KOPT-K1 (cell line): ENCODE results near the gene AQP10.
"Not testable (repeated sequence)": the region's sequence is repeated elsewhere in the genome, so short reads cannot be mapped to it uniquely, and the experiment has no call there.

Experiments used
- H3K27ac ChIP-seq: fragments of 200-600 bp; sonication (generic); 2 replicates; pipeline ENCODE4 v1.5.1; 2016; ENCODE audit warnings: antibody characterized with exemption, mild to moderate bottlenecking, low read depth, low read length; ENCODE audit not compliant: poor library complexity, severe bottlenecking
- H3K36me3 ChIP-seq: fragments of 200-600 bp; sonication (generic); 2 replicates; pipeline ENCODE4 v1.5.1; 2017; ENCODE audit warnings: antibody characterized with exemption, mild to moderate bottlenecking, low read length, moderate library complexity; ENCODE audit not compliant: insufficient read depth
- H3K9me3 ChIP-seq: fragments of 200-600 bp; sonication (generic); 2 replicates; pipeline ENCODE4 v1.5.1; 2017; ENCODE audit warnings: antibody characterized with exemption, low read length, mild to moderate bottlenecking; ENCODE audit not compliant: insufficient read depth, poor library complexity, severe bottlenecking

The AQP10 gene

DNA sequence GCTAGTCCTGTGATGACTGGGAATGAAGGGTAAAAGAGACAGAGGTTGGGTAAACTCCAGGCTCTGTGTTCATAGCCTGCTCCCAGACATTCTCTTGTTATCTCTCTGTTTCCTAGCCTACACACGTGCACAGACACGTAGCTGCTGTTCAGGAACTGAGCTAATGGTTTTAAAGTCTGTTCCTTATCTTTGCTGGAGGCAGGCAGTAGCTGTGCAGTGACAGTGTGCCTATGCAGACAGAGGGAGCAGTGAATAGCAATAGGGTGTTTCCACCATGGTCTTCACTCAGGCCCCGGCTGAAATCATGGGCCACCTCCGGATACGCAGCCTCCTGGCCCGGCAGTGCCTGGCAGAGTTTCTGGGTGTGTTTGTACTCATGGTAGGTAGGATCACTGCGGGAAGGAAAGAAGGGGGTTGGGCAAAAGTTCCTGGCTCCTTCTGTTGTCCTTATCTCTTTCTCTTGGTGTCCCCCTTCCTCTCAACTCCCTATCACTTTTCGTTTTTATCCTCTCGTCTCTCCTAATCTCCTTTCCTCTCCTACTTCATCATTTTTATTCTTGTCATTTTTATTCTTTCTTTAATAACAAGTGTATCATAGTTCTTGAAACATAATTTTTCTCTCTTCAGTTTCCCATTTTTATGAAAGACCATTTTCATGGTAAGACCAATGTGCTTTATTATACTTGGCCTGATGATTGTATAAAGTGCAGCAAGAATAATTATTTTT lies at the start of gene AQP10:
Gene AQP10, plus strand, starts transcription at position 212 of the 727 bp plus-strand sequence. Its CDS starts 63 bp downstream, at position 275.
- Histone ChIP-seq H3K36me3 (no peaks in the 10 kb centered on the region), H3K9me3 (peaks cover 25% of the 10 kb centered on the region), H3K27ac (no peak within 1 kb of the TSS)

- Histone ChIP-seq H3K27ac (peak within 1 kb of the TSS; percentile 79), H3K9me3 (no peaks in the 10 kb centered on the region), H3K36me3 (peaks cover 60% of the 10 kb centered on the region)
Observed at GRCh38 chr1:154272217-154272998, 48.5 kb upstream of the AQP10 start, which contains the start of gene HAX1. HAX1 (plus strand) TSS chr1:154272629; CDS start chr1:154272724, 95 bp downstream.

GRCh38 chr1:154272999-154273563 lies 47.8 kb upstream of the AQP10 start:
- Histone ChIP-seq H3K9me3 (no peaks in the 10 kb centered on the region), H3K27ac (peak overlapping the region; percentile 79), H3K36me3 (peaks cover 53% of the 10 kb centered on the region)

DNA sequence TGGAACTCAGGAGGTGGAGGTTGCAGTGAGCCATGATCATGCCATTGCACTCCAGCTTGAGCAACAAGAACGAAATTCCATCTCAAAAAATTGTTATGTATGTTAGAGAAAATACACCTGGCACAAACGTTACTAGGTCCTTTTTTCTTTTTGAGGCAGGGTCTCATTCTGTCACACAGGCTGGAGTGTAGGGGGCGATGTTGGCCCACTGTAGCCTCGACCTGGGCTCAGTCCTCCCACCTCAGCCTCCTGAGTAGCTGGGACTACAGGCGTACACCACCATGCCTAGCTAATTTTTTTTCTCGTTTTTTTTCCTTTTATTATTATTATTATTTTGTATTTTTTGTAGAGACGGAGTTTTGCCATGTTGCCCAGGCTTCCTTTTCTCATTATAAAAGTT lies 44.1 kb upstream of the AQP10 start:
- Histone ChIP-seq H3K9me3 (no peaks in the 10 kb centered on the region), H3K27ac (no peak overlapping the region), H3K36me3 (peaks cover 24% of the 10 kb centered on the region)

- not testable (repeated sequence) for H3K36me3 ChIP-seq, H3K9me3 ChIP-seq, H3K27ac ChIP-seq
Observed at GRCh38 chr1:154287591-154287990, 33.3 kb upstream of the AQP10 start.

DNA sequence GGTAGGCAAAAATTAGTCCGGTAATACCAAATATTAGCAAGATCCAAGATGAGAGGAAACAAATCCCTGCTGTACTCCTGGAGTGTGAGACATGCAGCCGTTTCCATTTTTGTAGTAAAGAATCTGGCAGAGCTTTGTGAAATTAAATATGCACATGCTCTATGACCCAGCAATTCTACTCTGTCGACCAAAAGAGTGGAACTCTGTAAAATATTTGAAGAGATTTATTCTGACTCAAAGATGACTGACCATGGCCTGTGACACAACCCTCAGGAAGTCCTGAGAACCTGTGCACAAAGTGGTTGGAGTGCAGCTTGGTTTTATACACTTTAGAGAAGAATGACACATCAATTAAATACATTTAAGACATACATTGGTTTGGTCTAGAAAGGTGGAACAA lies 32.2 kb upstream of the AQP10 start:
- H3K27ac ChIP-seq: no peak overlapping the region

DNA sequence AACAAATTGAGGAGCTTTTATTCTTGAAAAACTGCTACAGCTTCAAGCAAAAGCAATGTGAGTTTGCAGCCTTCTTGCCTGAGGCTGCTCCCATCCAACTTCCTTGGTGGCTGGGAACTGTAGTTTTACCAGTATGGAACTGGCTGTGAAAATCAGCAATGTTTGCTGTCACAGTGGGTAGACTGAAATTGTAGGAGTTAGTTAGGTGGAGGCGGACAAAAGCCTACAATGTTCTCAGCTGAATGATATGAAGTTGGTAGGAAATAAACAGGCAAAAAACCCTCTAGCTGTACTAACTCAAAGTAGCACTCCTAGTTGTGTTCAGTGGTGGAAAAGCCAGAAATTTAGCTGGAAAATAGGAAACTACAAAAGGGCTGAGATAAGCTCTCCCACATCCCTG lies 30.0 kb upstream of the AQP10 start:
- Histone ChIP-seq H3K27ac (no peak overlapping the region), H3K36me3 (no peaks in the 10 kb centered on the region), H3K9me3 (peaks cover 16% of the 10 kb centered on the region)

More for the DNA sequence above, 32.2 kb upstream of the AQP10 start:
- Histone ChIP-seq H3K36me3 (no peaks in the 10 kb centered on the region), H3K9me3 (no peaks in the 10 kb centered on the region)

GRCh38 chr1:154295408-154296235 lies 25.3 kb upstream of the AQP10 start:
- H3K9me3 ChIP-seq: peaks cover 18% of the 10 kb centered on the region
- H3K27ac ChIP-seq: no peak overlapping the region
- H3K36me3 ChIP-seq: no peaks in the 10 kb centered on the region

DNA sequence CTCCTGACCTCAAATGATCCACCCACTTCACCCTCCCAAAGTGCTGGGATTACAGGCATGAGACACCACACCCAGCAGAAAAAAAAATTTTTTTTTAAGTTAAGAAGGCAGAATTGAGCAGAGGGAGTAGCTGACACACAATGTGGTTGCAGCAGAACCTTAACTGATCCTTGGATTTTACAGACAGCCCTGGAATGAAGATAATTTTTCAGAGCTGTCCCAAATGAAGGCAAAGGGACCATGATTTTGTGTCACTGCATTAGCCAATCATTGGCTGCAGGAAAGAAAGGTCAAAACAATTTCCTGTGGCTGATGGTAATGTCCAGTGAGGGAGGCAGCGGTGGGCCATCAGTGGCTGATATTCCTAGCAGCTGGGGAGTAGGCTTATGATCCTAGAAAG lies 19.3 kb upstream of the AQP10 start:
- H3K9me3 ChIP-seq: no peaks in the 10 kb centered on the region
- no peaks in the 10 kb centered on the region for H3K36me3 ChIP-seq
- H3K27ac ChIP-seq: no peak overlapping the region

DNA sequence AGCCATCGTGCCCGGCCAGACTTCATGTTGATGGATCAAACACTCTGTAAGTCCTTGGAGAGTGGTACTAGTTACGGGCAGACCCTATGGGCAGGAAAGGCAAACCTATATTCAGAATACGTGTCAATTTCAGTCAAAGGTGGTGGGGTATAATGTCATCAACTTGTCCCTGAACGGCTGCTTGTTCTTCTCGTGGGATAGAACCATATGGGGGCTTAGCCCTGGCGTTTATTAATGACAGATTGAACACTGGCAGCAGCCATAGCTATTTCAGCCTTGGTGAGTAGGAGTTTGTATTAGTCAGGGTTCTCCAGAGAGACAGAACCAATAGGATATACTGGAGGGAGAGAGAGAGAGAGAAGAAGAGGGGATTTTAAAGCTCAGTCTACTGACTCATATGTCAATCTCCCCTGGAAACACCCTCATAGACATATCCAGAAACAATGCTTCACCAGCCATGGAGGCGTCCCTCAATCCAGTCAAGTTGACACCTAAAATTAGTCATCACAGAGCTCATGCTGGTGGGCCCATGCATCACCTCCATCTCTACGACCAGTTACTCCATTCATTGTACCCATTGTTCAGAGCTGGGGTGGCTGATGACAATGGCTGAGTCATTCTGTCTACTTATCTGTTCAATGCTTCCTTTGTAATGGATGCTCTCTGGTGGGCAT lies 16.1 kb upstream of the AQP10 start:
- H3K9me3 ChIP-seq: peaks cover 2% of the 10 kb centered on the region
- no peaks in the 10 kb centered on the region for H3K36me3 ChIP-seq
- no peak overlapping the region for H3K27ac ChIP-seq

GRCh38 chr1:154306151-154306550 lies 14.7 kb upstream of the AQP10 start:
- Histone ChIP-seq H3K36me3 (no peaks in the 10 kb centered on the region), H3K27ac (no peak overlapping the region), H3K9me3 (peaks cover 3% of the 10 kb centered on the region)

DNA sequence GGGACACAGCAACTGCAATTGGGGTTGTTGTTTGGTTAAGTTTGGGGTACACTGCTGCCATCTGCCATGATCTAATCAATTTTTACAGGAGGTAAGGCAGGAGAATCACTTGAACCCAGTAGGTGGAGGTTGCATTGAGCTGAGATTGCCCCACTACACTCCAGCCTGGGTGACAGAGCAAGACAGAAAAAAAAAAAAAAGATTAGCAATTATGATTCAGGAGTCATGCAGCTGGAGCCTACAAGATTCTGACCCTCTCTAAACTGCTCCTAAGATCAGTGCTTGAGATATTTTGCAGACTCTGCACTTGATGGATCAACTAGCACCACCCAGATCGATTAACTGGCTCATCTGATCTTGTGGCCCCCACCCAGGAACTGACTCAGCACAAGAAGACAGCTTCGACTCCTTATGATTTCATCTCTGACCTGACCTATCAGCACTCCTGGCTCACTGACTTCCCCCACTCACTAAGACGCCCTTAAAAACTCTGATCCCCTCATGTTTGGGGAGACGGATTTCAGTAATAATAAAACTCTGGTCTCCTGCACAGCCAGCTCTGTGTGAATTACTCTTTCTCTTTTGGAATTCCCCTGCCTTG lies 13.1 kb upstream of the AQP10 start:
- H3K36me3 ChIP-seq, H3K9me3 ChIP-seq, H3K27ac ChIP-seq: not testable (repeated sequence)

DNA sequence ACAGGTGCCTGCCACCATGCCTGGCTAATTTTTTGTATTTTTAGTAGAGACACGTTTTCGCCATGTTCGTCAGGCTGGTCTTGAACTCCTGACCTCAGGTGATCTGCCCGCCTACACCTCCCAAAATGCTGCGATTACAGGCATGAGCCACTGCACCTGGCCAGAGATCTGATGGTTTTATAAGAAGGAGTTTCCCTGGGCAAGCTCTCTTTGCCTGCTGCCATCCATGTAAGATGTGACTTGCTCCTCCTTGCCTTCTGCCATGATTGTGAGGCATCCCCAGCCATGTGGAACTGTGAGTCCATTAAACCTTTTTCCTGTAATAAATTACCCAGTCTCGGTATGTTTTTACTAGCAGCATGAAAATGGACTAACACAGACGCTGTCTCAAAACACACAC lies 11.8 kb upstream of the AQP10 start:
- H3K36me3 ChIP-seq, H3K9me3 ChIP-seq, H3K27ac ChIP-seq: not testable (repeated sequence)
